GM19467 (cell line): ENCODE data around the gene PKDCC.

Experiments
- ATAC-seq: cut with Tn5 transposase; IDR thresholded peaks from one replicate; pipeline ENCODE4 v1.9.1; 2021; ENCODE audit warnings: mild to moderate bottlenecking, moderate library complexity; ENCODE audit not compliant: unreplicated experiment

The PKDCC gene

GRCh38 chr2:42104621-42105020 lies 56.8 kb downstream of the PKDCC start:
- no peak for ATAC-seq

GRCh38 chr2:42105330-42106256 lies 57.8 kb downstream of the PKDCC start:
- ATAC-seq = peak; percentile 49

- no peak for ATAC-seq
Observed at GRCh38 chr2:42106257-42106816, 58.5 kb downstream of the PKDCC start.

GRCh38 chr2:42107249-42108042 lies 59.6 kb downstream of the PKDCC start:
- no peak for ATAC-seq
